ENCODE results near the gene NME5. TPM values are rescaled to one million over a fixed set of nuclear protein-coding genes. Genes with fewer than 3 reads are reported as not detected.
A peak's percentile ranks its signal among the peaks of the same experiment; 100 is the strongest.
"Not testable (repeated sequence)": the region's sequence is repeated elsewhere in the genome, so short reads cannot be mapped to it uniquely, and the experiment has no call there.

NME5 gene
- polyA plus RNA-seq, 4 donors: 1.3 to 1.8 TPM; not detected in 2

GRCh38 chr5:138083702-138084101, 55.5 kb downstream of the NME5 start, which contains the start of gene WNT8A:
WNT8A (plus strand) TSS chr5:138084033; CDS start chr5:138084128, 95 bp downstream.
- Histone ChIP-seq H3K9me3 (ENCODE audit: control insufficient read depth in 2 of 2, insufficient read depth in 1 of 2, low read depth in 1 of 2, low read length in 1 of 2) (no peaks in the 10 kb centered on the region), H3K27ac (ENCODE audit: low read depth in 1 of 3, low read length in 2 of 3) (no peak within 1 kb of the TSS), H3K27me3 (ENCODE audit: control insufficient read depth in 3 of 3, insufficient read depth in 3 of 3, low read length in 3 of 3) (no peaks in the 10 kb centered on the region), H3K4me1 (ENCODE audit: control insufficient read depth in 3 of 3, insufficient read depth in 2 of 3, low read depth in 1 of 3, low read length in 2 of 3) (no peaks in the 10 kb centered on the region), H3K36me3 (ENCODE audit: control insufficient read depth in 3 of 3, insufficient read depth in 2 of 3, low read depth in 1 of 3, low read length in 3 of 3) (no peaks in the 10 kb centered on the region), H3K4me3 (ENCODE audit: low read depth in 1 of 3, low read length in 3 of 3) (no peak within 1 kb of the TSS)
- DNase-seq: no peak
- WGBS, 3 donors: 76 to 83% (median 80%) methylated on average over 5 of the region's 5 CpGs
- no peak for FAIRE-seq

GRCh38 chr5:138082033-138082432, 57.2 kb downstream of the NME5 start:
- Histone ChIP-seq H3K4me1 (ENCODE audit: control insufficient read depth in 3 of 3, insufficient read depth in 2 of 3, low read depth in 1 of 3, low read length in 2 of 3) (no peaks in the 10 kb centered on the region), H3K4me3 (ENCODE audit: low read depth in 1 of 3, low read length in 3 of 3) (no peak overlapping the region), H3K9me3 (ENCODE audit: control insufficient read depth in 2 of 2, insufficient read depth in 1 of 2, low read depth in 1 of 2, low read length in 1 of 2) (no peaks in the 10 kb centered on the region), H3K36me3 (ENCODE audit: control insufficient read depth in 3 of 3, insufficient read depth in 2 of 3, low read depth in 1 of 3, low read length in 3 of 3) (no peaks in the 10 kb centered on the region), H3K27me3 (ENCODE audit: control insufficient read depth in 3 of 3, insufficient read depth in 3 of 3, low read length in 3 of 3) (no peaks in the 10 kb centered on the region), H3K27ac (ENCODE audit: low read depth in 1 of 3, low read length in 2 of 3) (no peak overlapping the region)
- 65 to 75% (median 65%) methylated on average over 4 of the region's 4 CpGs for WGBS, 3 donors
- FAIRE-seq: no peak
- peak in 1 of 2 donors; percentile 11 for DNase-seq

GRCh38 chr5:138078006-138078643, 61.1 kb downstream of the NME5 start:
- Histone ChIP-seq H3K27ac (ENCODE audit: low read depth in 1 of 3, low read length in 2 of 3) (no peak overlapping the region), H3K9me3 (ENCODE audit: control insufficient read depth in 2 of 2, insufficient read depth in 1 of 2, low read depth in 1 of 2, low read length in 1 of 2) (no peaks in the 10 kb centered on the region), H3K4me1 (ENCODE audit: control insufficient read depth in 3 of 3, insufficient read depth in 2 of 3, low read depth in 1 of 3, low read length in 2 of 3) (no peaks in the 10 kb centered on the region), H3K36me3 (ENCODE audit: control insufficient read depth in 3 of 3, insufficient read depth in 2 of 3, low read depth in 1 of 3, low read length in 3 of 3) (no peaks in the 10 kb centered on the region), H3K4me3 (ENCODE audit: low read depth in 1 of 3, low read length in 3 of 3) (no peak overlapping the region), H3K27me3 (ENCODE audit: control insufficient read depth in 3 of 3, insufficient read depth in 3 of 3, low read length in 3 of 3) (no peaks in the 10 kb centered on the region)
- DNase-seq: no peak
- 46 to 68% (median 59%) methylated on average over 1 of the region's 1 CpG for WGBS, 3 donors
- no peak for FAIRE-seq

GRCh38 chr5:138077064-138077696, 62.0 kb downstream of the NME5 start:
- H3K27ac ChIP-seq (ENCODE audit: low read depth in 1 of 3, low read length in 2 of 3): no peak overlapping the region
- H3K27me3 ChIP-seq (ENCODE audit: control insufficient read depth in 3 of 3, insufficient read depth in 3 of 3, low read length in 3 of 3): no peaks in the 10 kb centered on the region
- peak; percentile 69 to 73 for DNase-seq
- no peaks in the 10 kb centered on the region for H3K4me1 ChIP-seq (ENCODE audit: control insufficient read depth in 3 of 3, insufficient read depth in 2 of 3, low read depth in 1 of 3, low read length in 2 of 3)
- H3K9me3 ChIP-seq (ENCODE audit: control insufficient read depth in 2 of 2, insufficient read depth in 1 of 2, low read depth in 1 of 2, low read length in 1 of 2): no peaks in the 10 kb centered on the region
- H3K36me3 ChIP-seq (ENCODE audit: control insufficient read depth in 3 of 3, insufficient read depth in 2 of 3, low read depth in 1 of 3, low read length in 3 of 3): no peaks in the 10 kb centered on the region
- 32 to 35% (median 35%) methylated on average over 5 of the region's 5 CpGs for WGBS, 3 donors
- H3K4me3 ChIP-seq (ENCODE audit: low read depth in 1 of 3, low read length in 3 of 3): no peak overlapping the region
- FAIRE-seq: no peak

GRCh38 chr5:138070026-138070425, 69.2 kb downstream of the NME5 start:
- not testable (repeated sequence) for H3K9me3 ChIP-seq (ENCODE audit: control insufficient read depth in 2 of 2, insufficient read depth in 1 of 2, low read depth in 1 of 2, low read length in 1 of 2); H3K4me3 ChIP-seq (ENCODE audit: low read depth in 1 of 3, low read length in 3 of 3); H3K27ac ChIP-seq (ENCODE audit: low read depth in 1 of 3, low read length in 2 of 3); H3K4me1 ChIP-seq (ENCODE audit: control insufficient read depth in 3 of 3, insufficient read depth in 2 of 3, low read depth in 1 of 3, low read length in 2 of 3); FAIRE-seq; DNase-seq; H3K36me3 ChIP-seq (ENCODE audit: control insufficient read depth in 3 of 3, insufficient read depth in 2 of 3, low read depth in 1 of 3, low read length in 3 of 3); H3K27me3 ChIP-seq (ENCODE audit: control insufficient read depth in 3 of 3, insufficient read depth in 3 of 3, low read length in 3 of 3)
- 91 to 93% (median 92%) methylated on average over 20 to 32 of the region's 32 CpGs for WGBS, 3 donors

- H3K27ac ChIP-seq (ENCODE audit: low read depth in 1 of 3, low read length in 2 of 3): no peak overlapping the region
- WGBS, 3 donors: 15 to 22% (median 18%) methylated on average over 6 of the region's 6 CpGs
- no peaks in the 10 kb centered on the region for H3K27me3 ChIP-seq (ENCODE audit: control insufficient read depth in 3 of 3, insufficient read depth in 3 of 3, low read length in 3 of 3)
- no peaks in the 10 kb centered on the region for H3K4me1 ChIP-seq (ENCODE audit: control insufficient read depth in 3 of 3, insufficient read depth in 2 of 3, low read depth in 1 of 3, low read length in 2 of 3)
- FAIRE-seq (no peak), DNase-seq (peak; percentile 80 to 85)
- no peaks in the 10 kb centered on the region for H3K36me3 ChIP-seq (ENCODE audit: control insufficient read depth in 3 of 3, insufficient read depth in 2 of 3, low read depth in 1 of 3, low read length in 3 of 3)
- H3K4me3 ChIP-seq (ENCODE audit: low read depth in 1 of 3, low read length in 3 of 3): no peak overlapping the region
- no peaks in the 10 kb centered on the region for H3K9me3 ChIP-seq (ENCODE audit: control insufficient read depth in 2 of 2, insufficient read depth in 1 of 2, low read depth in 1 of 2, low read length in 1 of 2)
Observed at GRCh38 chr5:138068742-138069600, 70.3 kb downstream of the NME5 start.

- Histone ChIP-seq H3K4me3 (ENCODE audit: low read depth in 1 of 3, low read length in 3 of 3) (no peak overlapping the region), H3K4me1 (ENCODE audit: control insufficient read depth in 3 of 3, insufficient read depth in 2 of 3, low read depth in 1 of 3, low read length in 2 of 3) (no peaks in the 10 kb centered on the region), H3K27ac (ENCODE audit: low read depth in 1 of 3, low read length in 2 of 3) (no peak overlapping the region), H3K36me3 (ENCODE audit: control insufficient read depth in 3 of 3, insufficient read depth in 2 of 3, low read depth in 1 of 3, low read length in 3 of 3) (no peaks in the 10 kb centered on the region), H3K9me3 (ENCODE audit: control insufficient read depth in 2 of 2, insufficient read depth in 1 of 2, low read depth in 1 of 2, low read length in 1 of 2) (no peaks in the 10 kb centered on the region), H3K27me3 (ENCODE audit: control insufficient read depth in 3 of 3, insufficient read depth in 3 of 3, low read length in 3 of 3) (no peaks in the 10 kb centered on the region)
- WGBS, 3 donors: 84 to 91% (median 86%) methylated on average over 8 of the region's 8 CpGs
- DNase-seq (no peak), FAIRE-seq (no peak)
Observed at GRCh38 chr5:138067945-138068344, 71.3 kb downstream of the NME5 start.

All from small intestine (tissue), 7 donors.